ENCODE data around the gene LY86. TPM values are rescaled to one million over a fixed set of nuclear protein-coding genes. Genes with fewer than 3 reads are reported as not detected.

The LY86 gene
- total RNA-seq, 1 experiment from 2014 or later = not detected

DNA sequence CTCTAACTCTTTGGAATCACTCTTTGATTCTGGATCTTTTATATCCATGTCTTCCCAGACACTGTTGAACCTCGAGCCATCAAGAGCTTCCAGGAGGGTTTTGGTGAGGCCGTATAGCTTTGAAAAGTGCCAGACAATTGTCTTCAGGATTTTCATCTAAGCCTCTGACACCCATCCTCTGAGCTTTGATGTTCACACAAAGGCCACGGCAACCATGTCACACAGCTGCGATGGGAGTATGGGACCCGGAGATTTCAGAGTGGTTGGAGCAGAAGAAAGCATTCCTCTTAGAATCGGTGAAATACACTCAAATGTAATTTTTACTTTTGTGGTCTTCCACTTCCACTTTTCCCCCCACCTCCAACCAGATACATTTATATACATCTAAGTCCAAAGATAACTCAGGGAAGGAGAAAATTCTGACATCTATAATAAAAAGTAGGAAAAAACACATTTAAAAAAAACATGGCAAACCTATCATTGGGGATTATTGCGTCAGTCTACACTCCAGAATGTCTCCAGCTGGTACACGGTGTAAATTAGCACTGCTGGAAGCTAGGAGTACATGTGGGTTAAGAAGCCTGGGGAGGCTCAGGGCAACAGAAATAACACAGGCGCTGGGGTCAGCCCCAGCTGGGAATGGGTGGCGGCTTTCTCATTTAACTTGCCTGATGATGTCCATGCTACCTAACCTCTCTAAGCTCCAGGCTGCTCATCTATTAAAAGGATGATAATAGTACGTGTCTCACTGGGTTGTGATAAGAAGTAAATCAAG is 92.7 kb downstream of the LY86 start:
- TF ChIP-seq ETV6 (CRISPR knock-in tag; IDR thresholded peaks at IDR 0.05) = no peak
- no peak for TF ChIP-seq TEAD4 (CRISPR knock-in tag; IDR thresholded peaks at IDR 0.05)
- TF ChIP-seq, protein P1, sequence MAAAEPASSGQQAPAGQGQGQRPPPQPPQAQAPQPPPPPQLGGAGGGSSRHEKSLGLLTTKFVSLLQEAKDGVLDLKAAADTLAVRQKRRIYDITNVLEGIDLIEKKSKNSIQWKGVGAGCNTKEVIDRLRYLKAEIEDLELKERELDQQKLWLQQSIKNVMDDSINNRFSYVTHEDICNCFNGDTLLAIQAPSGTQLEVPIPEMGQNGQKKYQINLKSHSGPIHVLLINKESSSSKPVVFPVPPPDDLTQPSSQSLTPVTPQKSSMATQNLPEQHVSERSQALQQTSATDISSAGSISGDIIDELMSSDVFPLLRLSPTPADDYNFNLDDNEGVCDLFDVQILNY (CRISPR knock-in tag; IDR thresholded peaks at IDR 0.05) = no peak
- no peak for TF ChIP-seq GTF2I (CRISPR knock-in tag; conservative IDR thresholded peaks at IDR 0.05)
- no peak for TF ChIP-seq HMGXB4 (CRISPR knock-in tag; IDR thresholded peaks at IDR 0.05)
- TF ChIP-seq TCF7 (CRISPR knock-in tag; IDR thresholded peaks at IDR 0.05; ENCODE audit: low read depth) = no peak
- TF ChIP-seq ELF4 (CRISPR knock-in tag; IDR thresholded peaks at IDR 0.05; ENCODE audit: low read depth) = no peak
- Mint-ChIP-seq H3K4me1 (peaks cover 36% of the 10 kb centered on the region), H3K9me3 (0 out of 2 replicates have a peak, but pooled peaks cover 4% of the 10 kb centered on the region), H3K27me3 (ENCODE audit: low read depth) (no peaks in the 10 kb centered on the region), H3K27ac (no peak overlapping the region), H3K4me3 (no peak overlapping the region), H3K36me3 (no peaks in the 10 kb centered on the region)
- ATAC-seq (no peak), DNase-seq (ENCODE audit: low spot score) (no peak)
- POLR2A ChIA-PET = no interaction called here
- CTCF ChIA-PET = interaction anchor here (0.6 to 1.8 kb wide), 4 partner anchors 13 to 33 kb away, joined by 3 to 13 read pairs (median 6); no protein-coding TSS in a partner anchor

DNA sequence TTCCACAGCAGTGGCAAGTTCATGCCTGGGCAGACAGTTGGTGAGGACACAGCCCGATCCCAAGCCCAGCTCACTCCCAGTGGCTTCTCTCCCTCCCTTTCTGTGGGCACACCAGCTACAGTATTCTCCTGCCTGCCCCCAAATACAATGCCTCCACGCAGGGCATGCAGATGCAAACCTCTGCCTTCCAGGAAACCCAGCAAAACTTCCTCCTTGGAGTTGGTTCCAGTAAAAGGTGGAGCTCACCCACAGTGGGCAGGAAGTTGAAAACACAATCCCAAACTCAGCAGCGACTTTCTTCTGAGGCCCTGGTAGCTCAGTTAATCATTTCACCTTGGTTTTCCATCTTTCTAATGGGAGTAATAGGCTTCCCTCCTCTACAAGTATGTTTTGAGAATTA is 93.7 kb downstream of the LY86 start:
- Mint-ChIP-seq H3K4me3 (no peak overlapping the region), H3K36me3 (no peaks in the 10 kb centered on the region), H3K27me3 (ENCODE audit: low read depth) (no peaks in the 10 kb centered on the region), H3K9me3 (0 out of 2 replicates have a peak, but pooled peaks cover 4% of the 10 kb centered on the region), H3K27ac (peak overlapping the region; percentile 35; the same call in 1 of the 2 replicates), H3K4me1 (peaks cover 36% of the 10 kb centered on the region)
- ChIA-PET CTCF (interaction anchor here (0.8 to 1.8 kb wide), 3 partner anchors 13 to 304 kb away, joined by 3 to 13 read pairs (median 9); no protein-coding TSS in a partner anchor), POLR2A (no interaction called here)
- ATAC-seq (no peak), DNase-seq (ENCODE audit: low spot score) (no peak)
- TF ChIP-seq ZNF281 (CRISPR knock-in tag; IDR thresholded peaks at IDR 0.05) (no peak), AFF4 (CRISPR knock-in tag; IDR thresholded peaks at IDR 0.05; ENCODE audit: borderline replicate concordance) (no peak), GABPB1 (CRISPR knock-in tag; IDR thresholded peaks at IDR 0.05) (no peak), HMGXB4 (CRISPR knock-in tag; IDR thresholded peaks at IDR 0.05) (no peak), CBFB (CRISPR knock-in tag; IDR thresholded peaks at IDR 0.05; ENCODE audit: low read depth) (no peak), ZNF138 (CRISPR knock-in tag; conservative IDR thresholded peaks at IDR 0.05) (no peak), MYBL2 (CRISPR knock-in tag; IDR thresholded peaks at IDR 0.05) (no peak), ESRRA (CRISPR knock-in tag; IDR thresholded peaks at IDR 0.05; ENCODE audit: borderline replicate concordance) (no peak), ZBTB43 (CRISPR knock-in tag; IDR thresholded peaks at IDR 0.05) (no peak), ETV6 (CRISPR knock-in tag; IDR thresholded peaks at IDR 0.05) (no peak), RELA (CRISPR knock-in tag; IDR thresholded peaks at IDR 0.05; ENCODE audit: borderline replicate concordance) (no peak), TCF7 (CRISPR knock-in tag; IDR thresholded peaks at IDR 0.05; ENCODE audit: low read depth) (no peak)
- TF ChIP-seq, protein P2, sequence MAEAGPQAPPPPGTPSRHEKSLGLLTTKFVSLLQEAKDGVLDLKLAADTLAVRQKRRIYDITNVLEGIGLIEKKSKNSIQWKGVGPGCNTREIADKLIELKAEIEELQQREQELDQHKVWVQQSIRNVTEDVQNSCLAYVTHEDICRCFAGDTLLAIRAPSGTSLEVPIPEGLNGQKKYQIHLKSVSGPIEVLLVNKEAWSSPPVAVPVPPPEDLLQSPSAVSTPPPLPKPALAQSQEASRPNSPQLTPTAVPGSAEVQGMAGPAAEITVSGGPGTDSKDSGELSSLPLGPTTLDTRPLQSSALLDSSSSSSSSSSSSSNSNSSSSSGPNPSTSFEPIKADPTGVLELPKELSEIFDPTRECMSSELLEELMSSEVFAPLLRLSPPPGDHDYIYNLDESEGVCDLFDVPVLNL (CRISPR knock-in tag; IDR thresholded peaks at IDR 0.05; ENCODE audit: borderline replicate concordance, low read depth) = no peak

All from WTC11 (cell line).